ENCODE measurements around the gene USH2A. TPM values are rescaled to one million over a fixed set of nuclear protein-coding genes. Genes with fewer than 3 reads are reported as not detected.

USH2A gene
- polyA plus RNA-seq, 3 donors = not detected

DNA sequence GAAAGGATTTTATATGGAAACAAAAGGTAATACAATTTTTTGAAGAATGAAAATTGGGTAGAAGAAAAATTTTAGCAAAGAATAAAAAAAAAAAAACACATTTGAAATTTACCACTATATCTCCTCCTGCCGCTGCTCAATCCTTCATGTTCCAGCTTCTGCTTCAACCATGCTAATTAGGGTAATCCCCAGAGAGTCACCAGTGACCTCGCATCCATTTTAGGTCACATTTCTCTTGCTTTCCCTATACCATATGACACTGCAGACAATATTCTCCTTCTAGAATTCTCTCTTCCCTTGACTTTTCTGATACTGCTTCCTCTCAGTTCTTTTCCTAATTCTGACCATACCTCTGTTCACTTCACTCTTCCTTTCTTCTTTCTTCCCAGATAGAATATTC lies 237.1 kb downstream of the USH2A start:
- Histone ChIP-seq H4K20me1 (ENCODE audit: insufficient read depth, low read length) (no peaks in the 10 kb centered on the region), H3K4me2 (replicated peaks; ENCODE audit: extremely low read depth, low read length, poor library complexity, severe bottlenecking) (no peak overlapping the region), H2AFZ (ENCODE audit: insufficient read depth, low read depth, low read length, poor library complexity, severe bottlenecking) (no peak overlapping the region), H3K79me2 (ENCODE audit: insufficient read depth, low read length) (no peaks in the 10 kb centered on the region), H3K9ac (ENCODE audit: insufficient read depth, low read length, poor library complexity, severe bottlenecking) (no peak overlapping the region), H3K9me3 (replicated peaks in 1 of 2; ENCODE audit: control insufficient read depth in 1 of 2, insufficient read depth in 1 of 2, low read length in 2 of 2) (no peaks in the 10 kb centered on the region), H3K36me3 (replicated peaks in 1 of 2; ENCODE audit: control insufficient read depth in 1 of 2, insufficient read depth in 2 of 2, low read length in 2 of 2) (no peaks in the 10 kb centered on the region), H3K27ac (ENCODE audit: low read depth in 1 of 2, low read length in 2 of 2) (no peak overlapping the region), H3K4me3 (replicated peaks in 1 of 3; ENCODE audit: low read depth in 2 of 3, low read length in 3 of 3) (no peak overlapping the region), H3K27me3 (ENCODE audit: control insufficient read depth in 2 of 2, insufficient read depth in 2 of 2, low read length in 2 of 2) (no peaks in the 10 kb centered on the region), H3K4me1 (ENCODE audit: control insufficient read depth in 1 of 2, insufficient read depth in 2 of 2, low read length in 2 of 2) (no peaks in the 10 kb centered on the region)
- DNase-seq = no peak
- intact Hi-C loops (cut with micrococcal nuclease) = no loop called here
- no peaks in the 10 kb centered on the region for H3K9me3 Mint-ChIP-seq
- H3K4me3 Mint-ChIP-seq = no peak overlapping the region
- no peak overlapping the region for H3K27ac Mint-ChIP-seq
- no peaks in the 10 kb centered on the region for H3K36me3 Mint-ChIP-seq
- WGBS (ENCODE audit: insufficient coverage) = 86% methylated on average over 2 of the region's 2 CpGs
- TF ChIP-seq CTCF (IDR thresholded peaks at IDR 0.05) = no peak
- no peaks in the 10 kb centered on the region for H3K27me3 Mint-ChIP-seq (ENCODE audit: low read depth in 3 of 3)
- no peaks in the 10 kb centered on the region for H3K4me1 Mint-ChIP-seq

GRCh38 chr1:216184126-216184680 lies 239.0 kb downstream of the USH2A start:
- H4K20me1 ChIP-seq (ENCODE audit: insufficient read depth, low read length) = no peaks in the 10 kb centered on the region
- no peak overlapping the region for H3K4me3 ChIP-seq (replicated peaks in 1 of 3; ENCODE audit: low read depth in 2 of 3, low read length in 3 of 3)
- H3K27ac Mint-ChIP-seq = no peak overlapping the region
- no peaks in the 10 kb centered on the region for H3K4me1 ChIP-seq (ENCODE audit: control insufficient read depth in 1 of 2, insufficient read depth in 2 of 2, low read length in 2 of 2)
- no peaks in the 10 kb centered on the region for H3K9me3 ChIP-seq (replicated peaks in 1 of 2; ENCODE audit: control insufficient read depth in 1 of 2, insufficient read depth in 1 of 2, low read length in 2 of 2)
- H3K79me2 ChIP-seq (ENCODE audit: insufficient read depth, low read length) = no peaks in the 10 kb centered on the region
- no peak overlapping the region for H3K9ac ChIP-seq (ENCODE audit: insufficient read depth, low read length, poor library complexity, severe bottlenecking)
- no peaks in the 10 kb centered on the region for H3K36me3 ChIP-seq (replicated peaks in 1 of 2; ENCODE audit: control insufficient read depth in 1 of 2, insufficient read depth in 2 of 2, low read length in 2 of 2)
- no peaks in the 10 kb centered on the region for H3K27me3 Mint-ChIP-seq (ENCODE audit: low read depth in 3 of 3)
- no peak overlapping the region for H3K4me3 Mint-ChIP-seq
- no peaks in the 10 kb centered on the region for H3K9me3 Mint-ChIP-seq
- H3K27ac ChIP-seq (ENCODE audit: low read depth in 1 of 2, low read length in 2 of 2) = no peak overlapping the region
- TF ChIP-seq CTCF (IDR thresholded peaks at IDR 0.05) = no peak
- intact Hi-C loops (cut with micrococcal nuclease) = no loop called here
- H3K4me1 Mint-ChIP-seq = no peaks in the 10 kb centered on the region
- no peaks in the 10 kb centered on the region for H3K36me3 Mint-ChIP-seq
- 75% methylated on average over 1 of the region's 2 CpGs for WGBS (ENCODE audit: insufficient coverage)
- no peak overlapping the region for H3K4me2 ChIP-seq (replicated peaks; ENCODE audit: extremely low read depth, low read length, poor library complexity, severe bottlenecking)
- H2AFZ ChIP-seq (ENCODE audit: insufficient read depth, low read depth, low read length, poor library complexity, severe bottlenecking) = no peak overlapping the region
- no peak for DNase-seq
- no peaks in the 10 kb centered on the region for H3K27me3 ChIP-seq (ENCODE audit: control insufficient read depth in 2 of 2, insufficient read depth in 2 of 2, low read length in 2 of 2)
